ENCODE results near the gene PASD1. TPM values are rescaled to one million over a fixed set of nuclear protein-coding genes. Genes with fewer than 3 reads are reported as not detected.

Gene PASD1
- total RNA-seq, 4 donors from 2014 or later = 0.11 to 0.13 TPM; not detected in 2

DNA sequence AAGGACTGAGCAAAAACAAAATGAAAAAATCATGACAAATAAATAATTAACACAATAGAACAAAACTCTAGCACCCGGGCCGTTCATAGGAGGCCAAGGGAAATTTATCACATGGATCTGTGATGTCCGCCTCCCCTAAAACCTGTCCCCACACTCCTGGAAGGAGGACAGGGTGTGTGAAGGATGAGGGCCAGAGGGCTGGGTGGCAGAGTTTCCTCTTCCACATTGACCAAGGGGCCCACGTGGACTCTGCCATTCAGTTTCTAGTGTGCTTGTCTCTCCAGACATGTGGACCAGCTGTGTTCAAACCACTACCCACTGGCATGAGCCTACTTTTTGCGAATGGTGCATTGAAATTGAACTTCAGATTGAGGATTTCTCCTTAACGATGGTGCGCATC is 138.1 kb downstream of the PASD1 start:
- TF ChIP-seq POLR2A (IDR thresholded peaks at IDR 0.05) = no peak
- TF ChIP-seq, protein P1, sequence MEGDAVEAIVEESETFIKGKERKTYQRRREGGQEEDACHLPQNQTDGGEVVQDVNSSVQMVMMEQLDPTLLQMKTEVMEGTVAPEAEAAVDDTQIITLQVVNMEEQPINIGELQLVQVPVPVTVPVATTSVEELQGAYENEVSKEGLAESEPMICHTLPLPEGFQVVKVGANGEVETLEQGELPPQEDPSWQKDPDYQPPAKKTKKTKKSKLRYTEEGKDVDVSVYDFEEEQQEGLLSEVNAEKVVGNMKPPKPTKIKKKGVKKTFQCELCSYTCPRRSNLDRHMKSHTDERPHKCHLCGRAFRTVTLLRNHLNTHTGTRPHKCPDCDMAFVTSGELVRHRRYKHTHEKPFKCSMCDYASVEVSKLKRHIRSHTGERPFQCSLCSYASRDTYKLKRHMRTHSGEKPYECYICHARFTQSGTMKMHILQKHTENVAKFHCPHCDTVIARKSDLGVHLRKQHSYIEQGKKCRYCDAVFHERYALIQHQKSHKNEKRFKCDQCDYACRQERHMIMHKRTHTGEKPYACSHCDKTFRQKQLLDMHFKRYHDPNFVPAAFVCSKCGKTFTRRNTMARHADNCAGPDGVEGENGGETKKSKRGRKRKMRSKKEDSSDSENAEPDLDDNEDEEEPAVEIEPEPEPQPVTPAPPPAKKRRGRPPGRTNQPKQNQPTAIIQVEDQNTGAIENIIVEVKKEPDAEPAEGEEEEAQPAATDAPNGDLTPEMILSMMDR (IDR thresholded peaks at IDR 0.05) = no peak
- Histone ChIP-seq H3K27ac (no peak overlapping the region), H3K9me3 (no peaks in the 10 kb centered on the region), H3K4me1 (no peaks in the 10 kb centered on the region), H3K4me3 (replicated peaks in 1 of 3) (no peak overlapping the region), H3K27me3 (no peaks in the 10 kb centered on the region), H3K36me3 (no peaks in the 10 kb centered on the region)
- DNase-seq = no peak
- WGBS, 2 donors = 98 to 100% methylated on average over 6 to 7 of the region's 7 CpGs
- intact Hi-C loops (cut with DNase I) = no loop called here

DNA sequence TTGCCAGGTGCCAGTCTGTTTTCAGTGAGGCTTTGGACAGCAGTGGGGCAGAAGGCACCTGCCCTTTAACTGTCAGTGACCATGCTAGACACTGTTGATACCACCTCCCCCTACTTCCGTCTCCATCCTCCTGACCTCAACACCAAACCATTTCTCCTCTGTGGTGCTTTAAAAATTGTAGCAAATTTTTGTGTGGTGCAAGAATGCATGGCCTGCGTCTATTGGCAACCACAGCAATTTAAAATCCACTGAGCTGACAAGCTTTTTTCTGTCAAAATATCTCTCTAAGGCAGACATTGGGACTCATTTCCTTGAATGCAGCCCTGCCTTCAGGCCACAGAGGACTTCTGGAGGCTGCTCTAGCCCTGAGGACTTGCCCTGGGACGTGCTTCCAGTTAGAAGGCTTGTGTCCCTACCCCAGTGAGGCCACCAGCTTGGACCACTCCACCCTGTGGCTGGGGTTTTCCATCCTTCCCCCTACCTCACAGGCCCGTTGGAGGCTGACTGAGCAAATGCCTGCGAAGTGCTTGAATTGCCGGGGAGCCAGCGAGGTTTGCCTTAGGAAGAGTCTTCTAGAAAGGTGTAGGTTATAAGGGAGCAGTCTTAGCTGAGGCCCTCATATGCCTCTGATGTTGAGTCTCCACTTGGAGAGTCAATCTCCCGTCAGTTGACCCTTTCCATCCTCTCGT is 138.7 kb downstream of the PASD1 start:
- H3K36me3 ChIP-seq = no peaks in the 10 kb centered on the region
- TF ChIP-seq, protein P1 (IDR thresholded peaks at IDR 0.05) = no peak
- TF ChIP-seq POLR2A (IDR thresholded peaks at IDR 0.05) = no peak
- H3K27me3 ChIP-seq = no peaks in the 10 kb centered on the region
- no peaks in the 10 kb centered on the region for H3K4me1 ChIP-seq
- no peaks in the 10 kb centered on the region for H3K9me3 ChIP-seq
- H3K4me3 ChIP-seq (replicated peaks in 1 of 3) = no peak overlapping the region
- WGBS, 2 donors = 73 to 98% methylated on average over 4 to 6 of the region's 9 CpGs
- no peak for DNase-seq
- intact Hi-C loops (cut with DNase I) = no loop called here
- H3K27ac ChIP-seq = no peak overlapping the region

DNA sequence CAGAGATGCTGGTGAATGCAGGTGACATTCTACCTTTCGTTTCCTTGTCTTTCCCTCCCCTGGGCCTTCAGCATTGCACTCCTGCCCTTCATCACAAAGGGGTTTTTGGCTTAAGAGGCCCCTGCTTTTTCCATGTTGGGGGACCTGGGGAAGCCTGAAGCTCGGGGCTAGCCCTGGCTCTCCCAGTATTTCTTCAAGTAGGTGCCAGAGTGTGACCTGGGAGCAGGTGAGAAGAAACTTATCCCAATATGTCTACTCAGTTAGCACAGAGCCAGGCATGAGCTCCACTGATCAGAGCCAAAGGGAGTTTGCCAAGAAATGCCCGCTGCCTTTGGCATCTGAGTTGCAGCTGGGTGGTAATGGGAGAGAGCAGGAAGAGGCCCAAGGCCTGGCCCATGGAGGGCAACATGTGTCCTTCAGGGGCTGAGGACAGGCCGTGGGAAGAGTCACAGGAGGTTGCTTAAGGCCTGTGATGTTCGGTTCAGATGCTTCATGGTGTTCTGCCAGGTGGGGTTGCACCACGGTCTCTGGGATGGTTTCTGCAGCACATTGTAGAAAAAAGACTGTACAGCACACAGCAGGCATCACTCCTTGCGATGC is 139.4 kb downstream of the PASD1 start:
- Histone ChIP-seq H3K36me3 (no peaks in the 10 kb centered on the region), H3K27ac (no peak overlapping the region), H3K27me3 (no peaks in the 10 kb centered on the region), H3K4me1 (no peaks in the 10 kb centered on the region), H3K4me3 (replicated peaks in 1 of 3) (no peak overlapping the region), H3K9me3 (no peaks in the 10 kb centered on the region)
- no peak for DNase-seq
- WGBS, 2 donors = 74 to 90% methylated on average over 4 to 6 of the region's 7 CpGs
- intact Hi-C loops (cut with DNase I) = no loop called here
- no peak for TF ChIP-seq POLR2A (IDR thresholded peaks at IDR 0.05)
- TF ChIP-seq, protein P1 (IDR thresholded peaks at IDR 0.05) = no peak

DNA sequence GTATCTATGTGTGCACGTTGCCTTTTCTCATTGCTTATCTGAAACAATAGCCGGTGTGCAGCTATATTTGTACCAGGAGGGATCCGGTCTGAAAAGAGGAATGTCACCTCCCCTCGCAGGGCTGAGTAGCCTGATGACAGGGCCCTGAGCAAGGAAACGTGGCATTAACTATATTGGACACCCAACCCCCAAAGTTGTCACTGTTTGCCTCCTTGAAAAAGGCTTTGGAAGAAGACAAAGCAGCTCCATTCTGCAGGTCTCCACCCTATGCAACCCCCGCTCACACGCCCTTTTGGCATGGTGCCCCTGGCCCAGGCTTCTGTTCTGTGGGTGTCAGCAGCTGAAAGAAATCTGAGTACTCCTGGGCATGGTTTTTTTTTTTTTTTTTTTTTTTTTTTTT is 140.0 kb downstream of the PASD1 start:
- TF ChIP-seq, protein P1 (IDR thresholded peaks at IDR 0.05) = no peak
- TF ChIP-seq POLR2A (IDR thresholded peaks at IDR 0.05) = no peak
- peak; percentile 15 to 49 for DNase-seq
- intact Hi-C loops (cut with DNase I) = no loop called here
- Histone ChIP-seq H3K9me3 (no peaks in the 10 kb centered on the region), H3K27me3 (no peaks in the 10 kb centered on the region), H3K36me3 (no peaks in the 10 kb centered on the region), H3K4me3 (replicated peaks in 1 of 3) (no peak overlapping the region), H3K27ac (no peak overlapping the region), H3K4me1 (no peaks in the 10 kb centered on the region)
- 14 to 19% methylated on average over 4 to 7 of the region's 7 CpGs for WGBS, 2 donors

DNA sequence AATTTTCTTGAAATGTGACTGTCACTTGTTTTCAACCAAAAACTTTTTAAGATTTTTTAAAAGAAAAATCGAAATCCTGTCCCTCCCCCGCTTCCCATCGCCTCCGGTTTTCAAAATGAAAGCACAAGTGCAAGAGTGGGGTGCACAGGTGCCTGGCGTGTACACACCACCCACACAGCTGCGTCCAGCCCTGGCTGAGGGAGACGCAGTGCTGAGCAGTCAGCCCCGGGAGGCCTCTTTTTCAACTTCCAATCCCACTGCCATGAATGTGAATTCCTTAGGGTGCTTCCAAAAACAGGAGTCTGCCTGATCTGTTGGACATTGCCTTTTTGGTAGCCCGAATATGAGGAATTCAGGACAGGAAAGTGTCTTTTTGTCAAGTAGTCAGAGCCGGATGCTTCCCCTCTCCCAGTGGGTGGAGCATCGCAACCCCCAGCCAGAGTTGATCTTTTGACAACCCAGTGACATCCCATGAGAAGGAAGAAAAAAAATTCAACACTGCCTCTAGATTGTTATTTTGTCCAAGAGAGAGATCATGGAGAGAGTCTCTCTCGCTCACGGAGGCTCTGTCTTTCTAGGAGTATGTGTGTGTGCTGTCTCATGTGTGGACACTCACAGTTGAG is 140.7 kb downstream of the PASD1 start:
- Histone ChIP-seq H3K27me3 (no peaks in the 10 kb centered on the region), H3K4me1 (no peaks in the 10 kb centered on the region), H3K27ac (no peak overlapping the region), H3K36me3 (no peaks in the 10 kb centered on the region), H3K9me3 (no peaks in the 10 kb centered on the region), H3K4me3 (replicated peaks in 1 of 3) (no peak overlapping the region)
- WGBS, 2 donors = 32 to 50% methylated on average over 8 to 12 of the region's 13 CpGs
- TF ChIP-seq, protein P1 (IDR thresholded peaks at IDR 0.05) = no peak
- TF ChIP-seq POLR2A (IDR thresholded peaks at IDR 0.05) = no peak
- no peak for DNase-seq
- intact Hi-C loops (cut with DNase I) = no loop called here
